Spleen (tissue), 7 donors: Measurements from ENCODE around the gene PLCD1.
"Not testable (repeated sequence)": the region's sequence is repeated elsewhere in the genome, so short reads cannot be mapped to it uniquely, and the experiment has no call there.

Experiments used
- POLR2A ChIP-seq, 3 donors: fragments of 450-650 bp; IDR thresholded peaks; one replicate each; pipeline ENCODE4 v1.5.1; 2017; ENCODE audit warnings: antibody characterized with exemption in 3 of 3, mild to moderate bottlenecking in 1 of 3
- TF ChIP-seq, protein P1 (sequence below), 11 experiments: fragments of 200-600 bp in 7 of 11; fragments of 450-650 bp in 4 of 11; sonication (generic) in 4 of 11; IDR thresholded peaks in 8 of 11; conservative IDR thresholded peaks in 3 of 11; 1 replicate in 7 of 11; 2 replicates in 4 of 11; pipeline versions ENCODE4 v1.4.0 to v1.8.0; 2016 to 2021; ENCODE audit warnings: antibody characterized with exemption in 11 of 11, inconsistent platforms in 4 of 11, mild to moderate bottlenecking in 1 of 11
- donor health status: DM: no; HTN: no; CAD: no; lungs with moderate emphysema.
- donor health status: DM: no; HTN: no; CAD: no.
- donor health status: DM: no; HTN: no; CAD: no.

DNA sequence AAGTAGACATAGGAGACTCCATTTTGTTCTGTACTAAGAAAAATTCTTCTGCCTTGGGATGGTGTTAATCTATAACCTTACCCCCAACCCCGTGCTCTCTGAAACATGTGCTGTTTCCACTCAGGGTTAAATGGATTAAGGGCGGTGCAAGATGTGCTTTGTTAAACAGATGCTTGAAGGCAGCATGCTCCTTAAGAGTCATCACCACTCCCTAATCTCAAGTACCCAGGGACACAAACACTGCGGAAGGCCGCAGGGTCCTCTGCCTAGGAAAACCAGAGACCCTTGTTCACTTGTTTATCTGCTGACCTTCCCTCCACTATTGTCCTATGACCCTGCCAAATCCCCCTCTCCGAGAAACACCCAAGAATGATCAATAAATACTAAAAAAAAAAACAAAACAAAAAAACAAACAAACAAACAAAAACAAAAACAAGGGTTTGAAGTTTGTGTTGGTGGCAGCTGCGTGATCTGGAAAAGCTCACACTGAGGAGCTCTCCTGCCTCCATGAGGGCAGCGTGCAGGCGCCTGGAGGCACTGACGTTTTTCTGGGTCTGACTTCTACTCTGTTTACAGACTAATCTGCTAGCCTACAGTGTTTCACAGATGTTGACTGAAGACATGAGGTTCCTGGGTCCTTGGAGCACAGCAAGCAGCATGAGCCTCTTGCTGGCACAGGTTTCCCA, 24.5 kb upstream of the PLCD1 start:
- TF ChIP-seq, protein P1, sequence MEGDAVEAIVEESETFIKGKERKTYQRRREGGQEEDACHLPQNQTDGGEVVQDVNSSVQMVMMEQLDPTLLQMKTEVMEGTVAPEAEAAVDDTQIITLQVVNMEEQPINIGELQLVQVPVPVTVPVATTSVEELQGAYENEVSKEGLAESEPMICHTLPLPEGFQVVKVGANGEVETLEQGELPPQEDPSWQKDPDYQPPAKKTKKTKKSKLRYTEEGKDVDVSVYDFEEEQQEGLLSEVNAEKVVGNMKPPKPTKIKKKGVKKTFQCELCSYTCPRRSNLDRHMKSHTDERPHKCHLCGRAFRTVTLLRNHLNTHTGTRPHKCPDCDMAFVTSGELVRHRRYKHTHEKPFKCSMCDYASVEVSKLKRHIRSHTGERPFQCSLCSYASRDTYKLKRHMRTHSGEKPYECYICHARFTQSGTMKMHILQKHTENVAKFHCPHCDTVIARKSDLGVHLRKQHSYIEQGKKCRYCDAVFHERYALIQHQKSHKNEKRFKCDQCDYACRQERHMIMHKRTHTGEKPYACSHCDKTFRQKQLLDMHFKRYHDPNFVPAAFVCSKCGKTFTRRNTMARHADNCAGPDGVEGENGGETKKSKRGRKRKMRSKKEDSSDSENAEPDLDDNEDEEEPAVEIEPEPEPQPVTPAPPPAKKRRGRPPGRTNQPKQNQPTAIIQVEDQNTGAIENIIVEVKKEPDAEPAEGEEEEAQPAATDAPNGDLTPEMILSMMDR (IDR thresholded peaks at IDR 0.05 in 8 of 11, conservative IDR thresholded peaks at IDR 0.05 in 3 of 11) = not testable (repeated sequence)
- not testable (repeated sequence) for TF ChIP-seq POLR2A (IDR thresholded peaks at IDR 0.05)
